ENCODE measurements around the gene TP53INP2.

DNA sequence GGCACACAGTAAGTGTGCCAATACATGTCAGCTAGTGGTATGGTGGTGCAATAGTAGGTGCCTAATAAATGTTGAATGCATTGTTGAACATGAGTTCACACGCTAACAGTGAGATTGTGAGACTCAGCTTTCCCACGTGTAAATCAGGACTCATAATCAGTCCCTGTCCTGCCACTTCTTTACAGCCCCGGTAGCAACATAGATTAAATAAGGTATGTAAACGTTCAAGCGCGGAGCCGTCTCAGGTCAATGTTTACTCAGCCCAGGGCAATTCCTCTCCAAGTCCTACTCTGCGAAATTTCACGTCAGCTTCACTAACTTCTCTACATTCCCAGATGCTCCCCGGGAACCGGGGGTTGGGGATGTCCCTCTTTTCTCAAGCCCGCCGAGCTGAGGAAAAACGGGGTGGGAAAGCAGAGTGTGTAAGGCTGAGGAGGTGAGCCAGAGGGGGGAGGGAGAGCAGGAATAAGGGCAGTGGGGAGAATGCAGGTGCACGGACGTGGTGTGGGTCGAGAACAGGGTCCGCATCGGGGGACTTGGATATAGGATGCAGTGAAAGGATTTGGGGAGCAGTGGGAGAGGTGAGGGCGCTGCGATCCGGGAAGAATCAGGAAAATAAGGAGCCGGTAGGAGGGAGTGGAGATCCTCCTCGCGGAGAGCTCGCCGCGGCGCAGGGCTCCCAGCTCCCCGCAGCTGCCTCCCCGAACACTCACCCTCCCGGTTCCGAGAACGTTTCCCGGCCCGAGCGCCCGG lies 544 bp upstream of the TP53INP2 start:
- TF ChIP-seq EZH2 (IDR thresholded peaks at IDR 0.05) = no peak
- no peak for TF ChIP-seq POLR2AphosphoS5 (IDR thresholded peaks at IDR 0.05; ENCODE audit: borderline replicate concordance, low read depth, low read length)
